ENCODE data around the gene SYT2. TPM values are rescaled to one million over a fixed set of nuclear protein-coding genes. Genes with fewer than 3 reads are reported as not detected.
A peak's percentile ranks its signal among the peaks of the same experiment; 100 is the strongest.
"Not testable (repeated sequence)": the region's sequence is repeated elsewhere in the genome, so short reads cannot be mapped to it uniquely, and the experiment has no call there.

Gene SYT2
- total RNA-seq, 2 experiments from 2014 or later = not detected

DNA sequence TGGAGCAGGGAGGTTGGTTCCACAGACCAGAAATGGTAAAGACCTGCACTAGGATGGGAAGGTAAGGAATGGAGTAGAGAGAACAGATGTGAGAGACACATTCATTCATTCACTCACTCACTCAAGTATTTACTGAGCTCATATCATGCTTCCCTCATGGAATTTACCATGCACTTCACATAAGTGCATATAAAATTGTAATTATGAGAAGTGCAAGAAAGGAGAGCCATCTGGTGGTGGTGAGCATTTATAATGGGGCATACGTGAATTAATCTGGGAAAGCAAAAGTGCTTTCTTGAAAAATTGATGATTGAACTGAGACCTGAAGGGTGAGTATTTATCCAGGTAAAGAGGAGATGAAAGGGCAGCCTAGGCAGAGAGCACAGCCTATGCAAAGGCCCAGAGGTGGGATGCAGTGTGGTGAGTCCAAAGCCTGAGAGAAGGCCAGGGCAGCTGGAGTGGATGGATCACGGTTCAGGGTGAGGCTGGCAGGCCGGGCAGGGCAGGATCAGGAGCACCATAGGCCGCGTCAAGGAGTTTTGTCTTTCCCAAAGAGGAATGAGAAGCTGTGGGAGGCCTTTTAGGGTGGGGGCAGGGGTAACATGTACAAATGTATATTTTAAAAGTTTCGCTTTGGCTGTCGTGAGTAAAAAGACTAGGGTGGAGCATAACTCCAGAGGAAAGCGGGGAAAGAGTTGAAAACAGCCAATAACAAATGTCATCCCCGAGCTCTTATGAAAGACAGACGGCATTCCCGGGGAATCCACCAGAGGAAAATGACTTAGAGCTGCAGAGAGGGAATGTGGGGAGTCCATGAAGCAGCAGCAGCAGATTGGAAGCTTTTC, 95.7 kb downstream of the SYT2 start:
- H3K27me3 Mint-ChIP-seq = peaks cover 21% of the 10 kb centered on the region
- H3K4me3 Mint-ChIP-seq; H3K36me3 Mint-ChIP-seq; H3K9me3 Mint-ChIP-seq; POLR2A ChIA-PET; ATAC-seq (ENCODE audit: low read depth); H3K27ac Mint-ChIP-seq: not testable (repeated sequence)
- peak; percentile 6 for DNase-seq
- peaks cover 28% of the 10 kb centered on the region for H3K4me1 Mint-ChIP-seq

DNA sequence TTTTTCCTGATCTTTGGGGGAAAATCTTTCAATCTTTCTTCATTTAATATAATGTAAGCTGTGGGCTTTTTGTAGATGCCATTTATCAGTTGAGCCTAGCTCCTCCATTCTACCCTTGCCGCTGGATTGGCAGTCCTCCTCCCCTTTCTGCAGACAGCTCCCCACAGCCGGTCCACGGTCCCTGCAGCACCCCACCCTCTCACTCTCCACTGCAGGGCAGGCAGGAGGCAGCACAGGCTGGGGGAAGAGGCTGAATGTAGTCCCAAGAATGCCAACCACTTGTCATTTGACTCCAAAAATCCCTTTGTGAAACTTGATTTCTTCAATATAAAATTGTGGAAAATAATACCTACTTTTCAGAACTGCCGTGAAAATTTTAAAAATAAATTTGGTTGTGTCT, 96.7 kb downstream of the SYT2 start:
- H3K9me3 Mint-ChIP-seq = no peaks in the 10 kb centered on the region
- peaks cover 16% of the 10 kb centered on the region for H3K27me3 Mint-ChIP-seq
- peaks cover 28% of the 10 kb centered on the region for H3K4me1 Mint-ChIP-seq
- H3K4me3 Mint-ChIP-seq = no peak overlapping the region
- ATAC-seq (ENCODE audit: low read depth) = no peak
- no peak overlapping the region for H3K27ac Mint-ChIP-seq
- peak; percentile 9 for DNase-seq
- no peaks in the 10 kb centered on the region for H3K36me3 Mint-ChIP-seq
- POLR2A ChIA-PET = interaction anchor here (0.7 kb wide), 1 partner anchor 52 kb away, joined by 6 read pairs; no protein-coding TSS in a partner anchor

DNA sequence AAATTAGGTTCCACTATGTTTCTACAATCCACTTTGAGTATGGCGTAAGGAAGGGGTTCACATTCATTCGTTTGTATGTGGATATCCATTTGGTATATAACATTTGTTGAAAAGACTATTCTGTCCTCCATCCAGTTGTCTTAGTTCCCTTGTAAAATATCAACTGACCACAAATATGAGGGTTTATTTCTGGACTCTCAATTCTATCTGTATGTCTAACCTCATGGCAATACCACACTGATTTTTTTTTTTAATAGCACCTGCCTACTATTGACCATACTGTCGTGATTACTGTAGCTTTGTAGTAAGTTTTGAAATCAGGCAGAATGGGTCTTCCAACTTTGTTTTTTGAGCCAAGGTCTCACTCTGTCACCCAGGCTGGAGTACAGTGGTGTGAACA, 98.2 kb downstream of the SYT2 start:
- DNase-seq; H3K36me3 Mint-ChIP-seq; POLR2A ChIA-PET; H3K4me3 Mint-ChIP-seq; H3K9me3 Mint-ChIP-seq; H3K27ac Mint-ChIP-seq; ATAC-seq (ENCODE audit: low read depth): not testable (repeated sequence)
- H3K27me3 Mint-ChIP-seq = peaks cover 12% of the 10 kb centered on the region
- H3K4me1 Mint-ChIP-seq = peaks cover 23% of the 10 kb centered on the region

GRCh38 chr1:202605515-202605914, 104.7 kb downstream of the SYT2 start:
- ATAC-seq (ENCODE audit: low read depth) = no peak
- Mint-ChIP-seq H3K27ac (no peak overlapping the region), H3K4me1 (peaks cover 4% of the 10 kb centered on the region), H3K36me3 (no peaks in the 10 kb centered on the region), H3K27me3 (no peaks in the 10 kb centered on the region), H3K9me3 (no peaks in the 10 kb centered on the region), H3K4me3 (no peak overlapping the region)
- POLR2A ChIA-PET = no interaction called here
- DNase-seq = no peak

- H3K4me3 Mint-ChIP-seq = no peak overlapping the region
Observed at GRCh38 chr1:202603435-202603834, 106.8 kb downstream of the SYT2 start.

GRCh38 chr1:202600432-202601041, 109.7 kb downstream of the SYT2 start:
- Mint-ChIP-seq H3K27ac (no peak overlapping the region), H3K4me1 (peaks cover 4% of the 10 kb centered on the region), H3K36me3 (no peaks in the 10 kb centered on the region), H3K27me3 (no peaks in the 10 kb centered on the region), H3K9me3 (no peaks in the 10 kb centered on the region), H3K4me3 (no peak overlapping the region)
- POLR2A ChIA-PET = no interaction called here
- DNase-seq = no peak
- no peak for ATAC-seq (ENCODE audit: low read depth)

More at GRCh38 chr1:202603435-202603834, 106.8 kb downstream of the SYT2 start:
- peaks cover 4% of the 10 kb centered on the region for H3K4me1 Mint-ChIP-seq
- no peak overlapping the region for H3K27ac Mint-ChIP-seq
- DNase-seq (no peak), ATAC-seq (ENCODE audit: low read depth) (no peak)
- H3K27me3 Mint-ChIP-seq = no peaks in the 10 kb centered on the region
- POLR2A ChIA-PET = no interaction called here
- H3K9me3 Mint-ChIP-seq = no peaks in the 10 kb centered on the region
- no peaks in the 10 kb centered on the region for H3K36me3 Mint-ChIP-seq

- DNase-seq (peak; percentile 47), ATAC-seq (ENCODE audit: low read depth) (no peak)
- POLR2A ChIA-PET = no interaction called here
- Mint-ChIP-seq H3K27ac (no peak overlapping the region), H3K4me3 (no peak overlapping the region), H3K27me3 (no peaks in the 10 kb centered on the region), H3K36me3 (no peaks in the 10 kb centered on the region), H3K9me3 (no peaks in the 10 kb centered on the region), H3K4me1 (peaks cover 4% of the 10 kb centered on the region)
Observed at GRCh38 chr1:202599669-202600431, 110.4 kb downstream of the SYT2 start.

- DNase-seq (no peak), ATAC-seq (ENCODE audit: low read depth) (no peak)
- Mint-ChIP-seq H3K27ac (no peak overlapping the region), H3K9me3 (no peaks in the 10 kb centered on the region), H3K36me3 (no peaks in the 10 kb centered on the region), H3K4me3 (no peak overlapping the region), H3K4me1 (peaks cover 2% of the 10 kb centered on the region), H3K27me3 (no peaks in the 10 kb centered on the region)
- POLR2A ChIA-PET = no interaction called here
Observed at GRCh38 chr1:202597090-202597761, 113.0 kb downstream of the SYT2 start.

GRCh38 chr1:202596638-202597037, 113.6 kb downstream of the SYT2 start:
- Mint-ChIP-seq H3K36me3 (no peaks in the 10 kb centered on the region), H3K4me1 (peaks cover 2% of the 10 kb centered on the region), H3K27me3 (no peaks in the 10 kb centered on the region), H3K27ac (no peak overlapping the region), H3K9me3 (no peaks in the 10 kb centered on the region), H3K4me3 (no peak overlapping the region)
- DNase-seq = no peak
- no peak for ATAC-seq (ENCODE audit: low read depth)
- POLR2A ChIA-PET = no interaction called here

DNA sequence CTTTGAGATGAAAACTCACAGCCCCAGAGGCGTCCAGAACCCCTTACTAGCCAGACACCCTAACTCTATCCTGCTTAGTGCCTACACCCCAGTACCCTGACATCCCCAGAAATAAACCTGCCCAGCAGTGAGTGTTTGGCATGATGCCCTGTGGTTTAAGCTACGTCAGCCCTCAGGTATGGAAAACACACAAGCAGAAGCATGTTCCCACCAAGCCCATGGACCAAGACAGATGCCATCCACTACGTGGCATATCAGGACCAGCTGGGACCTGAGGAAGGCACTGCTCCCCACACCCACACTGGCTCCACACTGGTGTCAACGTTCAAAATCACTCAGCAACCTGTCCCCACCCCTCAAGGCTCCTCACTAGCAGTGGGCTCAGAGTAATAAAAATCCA, 116.4 kb downstream of the SYT2 start:
- Mint-ChIP-seq H3K27me3 (no peaks in the 10 kb centered on the region), H3K27ac (no peak overlapping the region), H3K4me1 (no peaks in the 10 kb centered on the region), H3K9me3 (no peaks in the 10 kb centered on the region), H3K36me3 (no peaks in the 10 kb centered on the region), H3K4me3 (no peak overlapping the region)
- DNase-seq (no peak), ATAC-seq (ENCODE audit: low read depth) (no peak)
- POLR2A ChIA-PET = no interaction called here

- ATAC-seq (ENCODE audit: low read depth) (no peak), DNase-seq (no peak)
- Mint-ChIP-seq H3K9me3 (no peaks in the 10 kb centered on the region), H3K4me1 (peaks cover 2% of the 10 kb centered on the region), H3K27me3 (no peaks in the 10 kb centered on the region), H3K4me3 (no peak overlapping the region), H3K27ac (no peak overlapping the region), H3K36me3 (no peaks in the 10 kb centered on the region)
- POLR2A ChIA-PET = no interaction called here
Observed at GRCh38 chr1:202592146-202592545, 118.1 kb downstream of the SYT2 start.

GRCh38 chr1:202591515-202591914, 118.7 kb downstream of the SYT2 start:
- Mint-ChIP-seq H3K4me3 (no peak overlapping the region), H3K27ac (no peak overlapping the region), H3K27me3 (no peaks in the 10 kb centered on the region), H3K4me1 (peaks cover 3% of the 10 kb centered on the region), H3K9me3 (no peaks in the 10 kb centered on the region), H3K36me3 (no peaks in the 10 kb centered on the region)
- POLR2A ChIA-PET = no interaction called here
- no peak for DNase-seq
- no peak for ATAC-seq (ENCODE audit: low read depth)

DNA sequence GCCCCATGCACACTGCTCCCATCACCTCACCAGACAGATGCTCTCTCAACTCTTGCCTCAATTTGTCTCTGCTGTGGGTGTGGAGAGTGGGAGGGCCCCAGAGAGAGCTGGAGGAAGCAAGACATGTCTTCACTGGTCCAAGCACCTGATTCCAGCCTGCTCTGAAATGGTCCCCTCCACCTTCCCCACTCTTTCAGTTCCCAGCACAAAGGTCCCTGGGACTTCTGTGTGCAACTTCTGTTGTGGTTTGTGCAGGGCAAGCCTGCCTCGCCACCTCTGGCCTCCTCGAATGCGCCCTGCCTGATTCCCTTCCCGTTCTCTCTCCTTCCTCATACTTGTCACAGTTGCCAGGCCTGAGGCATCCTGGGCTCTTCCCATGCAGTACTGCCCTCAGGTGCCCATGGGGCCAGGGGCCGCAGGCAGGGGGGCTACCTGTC, 119.3 kb downstream of the SYT2 start:
- Mint-ChIP-seq H3K36me3 (no peaks in the 10 kb centered on the region), H3K9me3 (no peaks in the 10 kb centered on the region), H3K4me3 (no peak overlapping the region), H3K27ac (peak overlapping the region; percentile 12), H3K4me1 (peaks cover 8% of the 10 kb centered on the region), H3K27me3 (no peaks in the 10 kb centered on the region)
- POLR2A ChIA-PET = no interaction called here
- ATAC-seq (ENCODE audit: low read depth) (no peak), DNase-seq (no peak)

Data from activated naive CD8-positive, alpha-beta T cell treated with anti-CD3 and anti-CD28 coated beads, Interleukin-2, amount 10 ng/mL, durations not matched to agents 7 days and 5 days (primary cell).